Sigmoid colon (tissue), 7 donors: ENCODE data around the gene CLK3. TPM values are rescaled to one million over a fixed set of nuclear protein-coding genes. Genes with fewer than 3 reads are reported as not detected.

Experiments used
- DNase-seq: peaks from one replicate; pipeline ENCODE4 v3.0.0-alpha.2; 2019
- H3K27ac ChIP-seq, 4 donors: fragments of 200-600 bp; sonication (generic); one replicate each; pipeline ENCODE4 v1.5.1; 2016 to 2019; ENCODE audit warnings: mild to moderate bottlenecking in 1 of 4
- H3K27me3 ChIP-seq, 3 donors: fragments of 200-600 bp; sonication (generic); one replicate each; pipeline ENCODE4 v1.5.1; 2019; ENCODE audit warnings: mild to moderate bottlenecking in 1 of 3
- H3K36me3 ChIP-seq, 4 donors: fragments of 200-600 bp; sonication (generic); one replicate each; pipeline ENCODE4 v1.5.1; 2016 to 2019
- H3K4me1 ChIP-seq, 4 donors: fragments of 200-600 bp; sonication (generic); one replicate each; pipeline ENCODE4 v1.5.1; 2017 to 2019
- H3K4me3 ChIP-seq, 4 donors: fragments of 200-600 bp; sonication (generic); one replicate each; pipeline ENCODE4 v1.5.1; 2017 to 2019; ENCODE audit warnings: mild to moderate bottlenecking in 2 of 4, moderate library complexity in 1 of 4
- H3K9me3 ChIP-seq, 4 donors: fragments of 200-600 bp in 3 of 4; sonication (generic) in 3 of 4; one replicate each; pipeline versions ENCODE4 v1.5.1 to v1.6.1; 2013 to 2019
- CTCF ChIP-seq, 4 experiments: fragments of 450-650 bp in 3 of 4; fragments of 200-600 bp in 1 of 4; IDR thresholded peaks; one replicate each; pipeline ENCODE4 v1.5.1; 2016 to 2019; ENCODE audit warnings: antibody characterized with exemption in 4 of 4, mild to moderate bottlenecking in 3 of 4, moderate library complexity in 2 of 4
- EP300 ChIP-seq, 4 donors: sonication (generic); formaldehyde crosslinking; IDR thresholded peaks; one replicate each; pipeline ENCODE4 v1.6.1; 2017; ENCODE audit warnings: antibody characterized with exemption in 4 of 4
- POLR2A ChIP-seq, 2 donors: fragments of 450-650 bp; IDR thresholded peaks; one replicate each; pipeline ENCODE4 v1.6.1; 2016; ENCODE audit warnings: antibody characterized with exemption in 2 of 2, mild to moderate bottlenecking in 2 of 2, moderate library complexity in 2 of 2
- POLR2AphosphoS5 ChIP-seq, 4 donors: sonication (generic); formaldehyde crosslinking; IDR thresholded peaks; one replicate each; pipeline ENCODE4 v1.6.1; 2017; ENCODE audit warnings: antibody characterized with exemption in 4 of 4
- WGBS, 2 donors: extraction: QIAGEN DNeasy Blood & Tissue Kit; methylation state at CpG; one replicate each; pipeline ENCODE4 v1.1.7; 2013; 5-methylcytosine and 5-hydroxymethylcytosine counted together
- intact Hi-C: fragments of 100-400 bp; cut with DNase I; formaldehyde crosslinking; loops from one replicate; pipeline ENCODE4 v1.15.1; 2023
- polyA plus RNA-seq, 3 donors: library from polyadenylated mRNA; stranded (reverse); fragments of 200-250 nt; gene quantifications; one replicate each; pipeline ENCODE4 v1.2.3, GENCODE V29; 2013
- total RNA-seq, 4 donors: library from RNA; depleted of rRNA; stranded (reverse); fragments of >200 nt; gene quantifications; one replicate each; pipeline ENCODE4 v1.1.0, GENCODE V29; 2016
- donor health status: healthy with polysubstance abuse.
- donor health status: Bipolar disorder and iron deficiency.
- donor health status: healthy.

Gene CLK3
- total and polyA plus RNA-seq, 7 donors = 59.5 to 124 (median 75.5) TPM

GRCh38 chr15:74642734-74643664 is 27.4 kb downstream of the CLK3 start:
- peak overlapping the region in 3 of 4 donors; percentile 22 to 30 (median 22) for H3K27ac ChIP-seq
- DNase-seq = no peak
- WGBS, 2 donors = 16 to 60% methylated on average over 11 of the region's 11 CpGs
- intact Hi-C loops = no loop called here
- H3K36me3 ChIP-seq = peaks cover 0 to 36% (median 15%) of the 10 kb centered on the region in 4 donors
- no peak overlapping the region for H3K4me3 ChIP-seq
- no peaks in the 10 kb centered on the region for H3K27me3 ChIP-seq
- H3K9me3 ChIP-seq = no peaks in the 10 kb centered on the region
- no peak for TF ChIP-seq EP300 (IDR thresholded peaks at IDR 0.05)
- TF ChIP-seq POLR2AphosphoS5 (IDR thresholded peaks at IDR 0.05) = no peak
- no peak for TF ChIP-seq POLR2A (IDR thresholded peaks at IDR 0.05)
- no peak for TF ChIP-seq CTCF (IDR thresholded peaks at IDR 0.05)
- peaks cover 0 to 18% (median 17%) of the 10 kb centered on the region in 4 donors for H3K4me1 ChIP-seq

- no peak for DNase-seq
- Histone ChIP-seq H3K4me3 (no peak overlapping the region), H3K27me3 (no peaks in the 10 kb centered on the region), H3K36me3 (peaks cover 0 to 31% (median 13%) of the 10 kb centered on the region in 4 donors), H3K4me1 (peaks cover 0 to 18% (median 17%) of the 10 kb centered on the region in 4 donors), H3K27ac (peak overlapping the region in 2 of 4 donors; percentile 22 to 30), H3K9me3 (no peaks in the 10 kb centered on the region)
- intact Hi-C loops = no loop called here
- WGBS, 2 donors = 41 to 80% methylated on average over 2 of the region's 2 CpGs
- TF ChIP-seq EP300 (IDR thresholded peaks at IDR 0.05) = no peak
- no peak for TF ChIP-seq CTCF (IDR thresholded peaks at IDR 0.05)
- TF ChIP-seq POLR2AphosphoS5 (IDR thresholded peaks at IDR 0.05) = no peak
- no peak for TF ChIP-seq POLR2A (IDR thresholded peaks at IDR 0.05)
Measured at GRCh38 chr15:74643665-74644204, 28.1 kb downstream of the CLK3 start.

GRCh38 chr15:74646480-74646879 is 30.8 kb downstream of the CLK3 start:
- TF ChIP-seq POLR2AphosphoS5 (IDR thresholded peaks at IDR 0.05) (no peak), CTCF (IDR thresholded peaks at IDR 0.05) (no peak), EP300 (IDR thresholded peaks at IDR 0.05) (no peak), POLR2A (IDR thresholded peaks at IDR 0.05) (no peak)
- Histone ChIP-seq H3K9me3 (no peaks in the 10 kb centered on the region), H3K27ac (no peak overlapping the region), H3K27me3 (no peaks in the 10 kb centered on the region), H3K4me3 (no peak overlapping the region), H3K4me1 (peaks cover 0 to 31% (median 26%) of the 10 kb centered on the region in 4 donors), H3K36me3 (peaks cover 0 to 6% (median 0%) of the 10 kb centered on the region in 4 donors)
- intact Hi-C loops = no loop called here
- no peak for DNase-seq

- H3K4me1 ChIP-seq = peaks cover 0 to 36% (median 28%) of the 10 kb centered on the region in 4 donors
- WGBS, 2 donors = 89 to 92% methylated on average over 5 of the region's 5 CpGs
- no peak overlapping the region for H3K4me3 ChIP-seq
- intact Hi-C loops = no loop called here
- no peak for DNase-seq
- peaks cover 0 to 5% (median 0%) of the 10 kb centered on the region in 4 donors for H3K36me3 ChIP-seq
- no peak overlapping the region for H3K27ac ChIP-seq
- H3K9me3 ChIP-seq = no peaks in the 10 kb centered on the region
- no peaks in the 10 kb centered on the region for H3K27me3 ChIP-seq
- TF ChIP-seq POLR2A (IDR thresholded peaks at IDR 0.05) (no peak), POLR2AphosphoS5 (IDR thresholded peaks at IDR 0.05) (no peak), EP300 (IDR thresholded peaks at IDR 0.05) (no peak), CTCF (IDR thresholded peaks at IDR 0.05) (no peak)
Measured at GRCh38 chr15:74648051-74648842, 32.6 kb downstream of the CLK3 start.
